HS-27A (cell line): ENCODE measurements around the gene DCTD.

ENCODE experiments used
- DNase-seq: peaks from one replicate; pipeline ENCODE4 v3.0.0-alpha.2; 2012; ENCODE audit warnings: low read depth, missing footprints

The DCTD gene

DNA sequence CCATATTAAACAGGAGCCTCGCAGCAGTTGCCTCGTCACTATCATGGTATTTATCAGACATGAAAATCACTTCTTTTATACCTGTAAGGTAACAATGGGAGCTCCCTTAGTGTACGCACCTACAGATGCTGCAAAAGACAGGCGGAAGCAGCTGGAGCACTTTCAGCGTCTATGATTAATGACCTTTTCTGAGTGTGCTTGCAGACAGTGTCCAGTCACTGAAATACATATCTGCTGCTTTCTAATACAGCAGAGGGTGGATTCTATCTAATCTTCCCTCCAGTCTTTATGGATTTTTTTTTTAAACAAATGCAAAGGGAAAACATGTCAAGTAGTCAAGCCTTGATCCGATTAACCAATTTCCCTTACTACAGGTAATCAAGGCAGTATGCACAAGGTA is 24.1 kb downstream of the DCTD start:
- DNase-seq, result no peak

DNA sequence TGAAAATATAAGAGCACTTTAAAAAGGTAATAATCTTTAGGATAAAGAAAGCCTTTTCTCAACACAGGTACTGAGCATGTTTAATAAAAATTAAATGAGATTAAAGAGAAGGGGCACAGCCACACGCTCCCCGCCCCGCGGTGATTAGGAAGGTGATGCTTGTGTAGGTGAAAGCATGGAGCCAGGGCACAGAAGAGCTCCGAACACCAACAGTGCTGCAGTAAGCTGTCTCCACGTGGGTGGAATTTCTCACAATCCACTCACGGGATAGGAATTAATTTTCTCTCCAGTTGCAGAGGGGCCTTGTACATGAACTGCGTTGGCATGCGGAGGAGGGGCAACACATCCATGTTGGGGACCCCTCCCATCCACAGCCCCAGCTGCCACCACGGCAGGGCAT is 27.0 kb downstream of the DCTD start:
- DNase-seq, result no peak

DNA sequence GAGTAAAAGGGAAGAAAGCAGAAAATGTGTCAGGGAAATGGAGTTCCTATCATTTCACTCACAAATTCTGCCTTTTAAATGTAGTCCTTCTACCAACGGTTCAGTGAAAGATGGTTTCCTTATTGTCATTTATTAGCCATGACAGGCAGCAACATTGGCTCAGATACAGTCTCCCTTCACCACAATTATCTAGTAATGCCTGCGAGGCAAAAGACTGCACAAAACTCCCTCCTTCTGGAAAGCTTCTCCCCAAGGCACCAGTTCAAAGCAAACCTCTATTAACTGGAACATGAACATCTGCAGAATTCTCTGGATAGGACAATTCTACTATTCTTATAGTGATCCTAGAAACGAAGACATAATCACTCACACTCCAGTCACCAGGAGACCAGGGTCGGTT is 28.3 kb downstream of the DCTD start:
- DNase-seq, result no peak

DNA sequence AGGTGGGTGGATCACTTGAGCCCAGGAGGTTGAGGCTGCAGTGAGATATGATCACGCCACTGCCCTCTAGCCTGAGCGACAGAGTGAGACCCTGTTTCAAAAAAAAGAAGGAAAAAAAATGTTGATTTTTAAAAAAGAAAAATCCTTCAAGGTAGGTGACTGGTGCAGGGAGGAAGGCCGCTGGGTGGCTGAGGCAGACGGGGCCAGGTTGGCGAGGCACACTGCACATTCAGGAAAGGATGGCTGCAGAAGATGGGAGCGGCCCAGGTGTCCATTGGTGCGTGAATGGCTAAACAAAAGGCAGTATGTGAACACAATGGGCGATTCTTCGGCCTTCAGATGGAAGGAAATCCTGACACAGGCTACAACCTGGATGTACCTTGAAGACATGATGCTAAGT is 30.4 kb downstream of the DCTD start:
- no peak for DNase-seq

DNA sequence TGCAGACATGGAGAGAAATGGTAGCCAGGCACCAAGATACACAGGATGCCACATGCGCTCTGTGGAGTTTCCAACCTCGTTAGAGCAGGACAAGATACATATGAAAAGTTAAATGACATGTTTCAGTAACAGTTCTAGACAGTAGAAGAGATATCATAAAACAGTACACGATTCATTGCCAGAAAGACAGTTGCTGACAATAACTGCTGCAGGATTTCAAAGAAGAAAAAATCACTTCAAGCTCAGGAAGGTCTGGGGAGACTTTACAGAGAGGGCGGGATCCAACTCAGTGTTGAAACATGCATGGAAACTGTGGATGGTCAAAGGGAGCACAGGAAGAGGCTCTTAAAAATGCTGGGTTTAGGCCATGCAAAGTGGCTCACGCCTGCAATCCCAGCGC is 31.0 kb downstream of the DCTD start:
- DNase-seq, result no peak

DNA sequence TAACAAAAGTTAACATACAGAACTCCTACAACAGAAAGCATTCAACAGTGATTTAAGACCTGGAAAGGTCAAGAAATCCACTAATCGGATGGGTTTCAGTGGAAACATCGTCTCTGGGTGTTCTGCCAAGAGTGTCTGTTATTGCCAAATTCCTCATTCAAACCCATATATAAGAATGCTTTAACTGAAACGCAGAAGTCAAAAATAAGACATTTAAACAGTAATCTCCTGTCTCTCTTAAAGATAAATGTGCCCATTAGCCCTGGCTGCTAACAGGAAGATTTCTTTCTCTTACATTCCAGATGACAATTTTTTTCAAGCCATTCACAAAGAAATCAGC is 31.5 kb downstream of the DCTD start:
- DNase-seq, result no peak

DNA sequence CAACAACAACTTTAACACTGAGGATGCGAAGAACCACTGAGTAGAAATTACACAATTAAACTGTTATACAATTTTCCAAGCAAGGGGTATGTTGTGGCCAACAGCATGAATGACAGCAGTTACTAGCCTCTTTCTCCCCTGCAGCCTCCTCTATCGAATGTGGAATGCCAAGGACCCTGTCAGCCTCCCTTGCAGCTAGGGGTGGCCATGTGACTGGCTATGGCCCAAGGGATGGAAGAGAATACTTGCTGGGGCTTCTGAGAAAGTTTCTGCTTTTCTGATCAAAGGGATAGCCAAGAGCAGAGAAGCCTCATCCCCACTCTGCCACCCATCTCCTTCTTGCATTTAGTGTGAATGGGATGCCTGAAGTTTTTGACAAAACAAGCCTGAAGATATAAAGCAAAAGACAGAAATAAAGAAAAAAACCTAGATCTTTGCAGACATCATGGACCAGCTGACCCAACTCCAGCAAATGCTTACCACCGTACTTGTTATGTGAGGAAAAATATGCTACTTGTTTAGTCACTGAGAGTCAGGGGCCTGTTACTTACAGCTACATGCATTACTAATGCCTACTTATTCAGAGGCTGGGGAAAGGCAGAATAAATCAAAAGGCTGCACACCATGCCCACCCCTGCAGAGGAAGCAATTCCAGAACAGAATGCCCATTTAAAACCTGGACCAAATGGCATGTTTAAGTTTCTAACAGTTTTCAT is 32.0 kb downstream of the DCTD start:
- DNase-seq, result no peak

DNA sequence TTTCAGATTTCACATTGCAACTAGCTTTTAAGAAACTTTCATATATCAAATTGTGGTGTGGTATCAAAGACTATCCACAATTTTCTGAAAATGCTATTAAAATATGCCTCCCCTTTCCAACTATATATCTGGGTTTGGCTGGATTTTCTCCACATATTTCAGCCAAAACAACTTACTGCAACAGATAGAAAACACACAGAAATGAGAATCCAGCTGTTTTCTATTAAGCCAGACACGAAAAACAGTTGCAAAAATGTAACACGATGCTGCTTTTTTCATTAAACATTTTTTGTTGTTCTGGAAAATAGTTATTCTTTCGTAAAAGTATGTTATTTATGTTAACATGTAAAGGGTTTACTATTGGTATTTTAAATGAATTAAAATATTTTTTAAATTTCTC is 33.1 kb downstream of the DCTD start:
- DNase-seq, result no peak

DNA sequence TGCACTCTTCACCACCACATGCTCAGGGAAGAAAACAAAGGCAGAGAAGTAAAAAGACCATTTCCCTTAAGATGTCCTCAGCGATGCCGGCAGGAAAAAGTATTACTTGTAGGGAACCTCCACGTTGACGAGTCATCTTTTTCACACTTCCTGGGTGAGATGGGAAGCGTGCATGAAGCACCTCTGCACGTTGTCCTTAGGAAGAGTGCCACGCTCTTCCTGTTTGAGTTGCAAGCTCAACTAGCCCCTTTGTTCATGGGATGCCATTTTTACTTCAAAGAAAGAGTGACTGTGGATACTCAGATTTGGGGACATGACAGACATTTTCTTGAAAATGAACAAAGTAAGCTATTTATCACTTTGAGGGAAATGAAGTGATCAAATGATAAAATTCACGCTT is 33.8 kb downstream of the DCTD start:
- DNase-seq, result no peak

DNA sequence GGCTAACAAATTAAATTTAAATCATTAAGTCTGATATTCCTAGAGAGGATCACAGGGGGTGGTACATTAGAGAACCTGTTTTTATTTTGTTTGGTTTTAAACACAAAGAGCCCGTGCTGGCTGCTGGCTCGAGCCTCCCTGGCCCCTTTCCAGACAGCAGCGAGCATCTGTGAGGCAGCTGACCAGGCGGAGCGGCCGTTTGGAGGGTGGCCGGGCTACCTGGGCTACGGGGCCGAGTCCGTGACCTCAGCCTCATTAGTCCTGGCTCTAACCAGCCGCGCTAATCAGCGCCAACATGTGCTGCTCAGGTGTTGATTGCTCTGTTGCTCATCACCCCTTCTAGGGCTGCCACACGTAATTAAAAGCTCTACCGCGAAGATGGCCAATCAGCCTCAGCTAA is 35.3 kb downstream of the DCTD start:
- DNase-seq, result no peak

DNA sequence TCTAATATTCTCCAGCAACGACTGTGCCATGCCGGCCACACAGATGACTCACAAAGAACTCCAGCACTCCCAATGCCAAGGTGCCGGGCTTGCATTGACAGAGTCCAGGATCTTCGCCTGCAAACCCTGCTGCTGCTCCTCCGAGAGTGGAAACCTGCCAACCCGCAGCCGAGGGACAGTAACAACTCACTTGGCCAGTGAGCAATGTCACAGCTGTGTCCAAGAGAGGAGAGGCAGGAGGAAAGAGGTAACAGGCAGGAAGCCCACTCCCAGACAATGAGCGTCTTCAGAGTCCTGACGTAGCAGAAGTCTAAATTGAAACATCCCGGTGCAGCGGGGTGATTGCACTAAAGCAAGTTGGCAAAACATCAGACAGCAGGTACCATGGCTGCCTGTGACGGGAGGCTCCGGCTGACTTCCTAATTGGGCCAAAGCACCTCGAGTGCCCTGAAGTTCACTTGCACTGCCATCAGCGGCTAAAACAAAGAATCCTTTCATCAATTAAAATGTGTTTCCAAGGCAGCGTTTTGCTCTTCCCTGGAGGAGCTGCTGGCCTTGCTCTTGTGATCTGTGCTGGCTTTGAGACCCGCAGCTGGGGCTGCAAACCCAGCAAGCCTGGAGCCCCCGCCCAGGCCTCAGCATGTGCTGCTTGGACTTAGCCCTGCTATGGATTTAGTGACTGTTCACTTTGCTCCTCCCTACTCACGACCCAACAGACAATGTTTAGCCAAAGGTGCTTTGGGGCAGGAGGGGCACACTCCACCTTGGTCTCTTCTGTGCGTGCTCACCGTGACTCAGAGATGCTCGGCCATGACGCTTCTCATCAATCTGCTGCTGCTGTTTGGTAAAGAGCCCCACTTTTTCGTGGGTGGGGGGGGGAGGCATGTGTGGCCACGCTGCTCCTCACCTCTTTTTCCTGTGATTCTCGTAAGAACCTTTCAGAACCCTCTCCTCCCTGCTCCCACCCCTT is 36.5 kb downstream of the DCTD start:
- DNase-seq, result no peak

DNA sequence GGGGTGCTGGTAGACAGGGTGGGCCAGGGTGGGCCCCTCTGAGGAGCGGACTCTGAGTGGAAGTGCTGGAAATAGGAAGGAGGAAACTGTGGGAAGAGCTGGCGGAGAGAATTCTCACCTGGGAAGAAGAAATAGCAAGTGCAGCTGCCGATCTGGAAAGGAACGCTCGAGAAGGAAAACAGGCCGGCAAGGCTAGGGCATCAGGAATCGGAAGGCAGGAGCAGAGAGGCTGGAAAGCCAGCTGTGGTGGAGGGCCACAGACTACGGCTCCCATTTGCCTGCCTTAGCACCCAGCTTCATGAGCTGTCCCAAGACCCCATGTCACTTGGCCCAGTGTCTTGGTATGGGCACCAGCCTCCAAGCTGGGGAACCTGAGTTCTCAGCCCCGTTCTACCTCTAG is 37.3 kb downstream of the DCTD start:
- no peak for DNase-seq

DNA sequence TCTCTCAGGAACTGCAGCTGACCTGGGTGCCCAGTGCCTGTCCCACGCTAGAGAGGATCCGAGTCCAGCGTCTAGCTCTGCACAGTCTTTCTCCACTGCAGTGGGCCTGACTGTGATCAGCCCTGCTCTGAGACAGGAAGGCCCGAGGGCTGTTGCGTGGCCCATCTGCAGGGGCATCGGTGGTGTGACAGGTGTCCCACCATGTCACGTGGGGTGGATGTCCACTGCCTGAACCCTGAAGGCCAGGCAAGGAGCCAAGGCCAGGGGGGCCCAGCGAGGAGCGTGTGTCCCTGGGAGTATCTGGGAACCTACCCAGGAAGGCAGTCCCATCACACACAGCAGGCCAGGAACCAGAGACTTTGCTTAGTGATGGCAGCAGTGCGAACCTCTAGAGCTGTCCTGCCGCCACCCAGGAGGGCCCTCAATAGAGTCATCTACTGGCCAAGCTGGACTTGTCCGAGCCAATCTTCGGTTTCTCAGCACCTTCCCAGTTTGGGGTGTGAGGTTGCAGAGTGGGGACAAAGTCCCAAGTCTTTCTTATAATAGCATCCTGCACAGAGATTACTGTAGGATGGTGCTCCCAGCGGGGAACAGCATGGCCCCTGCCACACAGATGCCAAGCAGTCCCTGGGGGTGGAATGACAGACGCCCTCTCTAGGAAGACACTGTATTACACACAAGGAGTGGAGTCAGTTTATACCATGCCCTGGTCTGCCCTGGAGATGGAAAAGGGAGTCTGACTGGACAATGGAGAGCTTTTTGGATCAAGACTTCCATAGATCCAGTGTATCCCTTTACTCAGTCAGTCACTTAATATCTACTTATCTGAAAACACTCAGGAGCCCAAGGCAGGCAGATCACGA is 38.3 kb downstream of the DCTD start:
- DNase-seq, result no peak

DNA sequence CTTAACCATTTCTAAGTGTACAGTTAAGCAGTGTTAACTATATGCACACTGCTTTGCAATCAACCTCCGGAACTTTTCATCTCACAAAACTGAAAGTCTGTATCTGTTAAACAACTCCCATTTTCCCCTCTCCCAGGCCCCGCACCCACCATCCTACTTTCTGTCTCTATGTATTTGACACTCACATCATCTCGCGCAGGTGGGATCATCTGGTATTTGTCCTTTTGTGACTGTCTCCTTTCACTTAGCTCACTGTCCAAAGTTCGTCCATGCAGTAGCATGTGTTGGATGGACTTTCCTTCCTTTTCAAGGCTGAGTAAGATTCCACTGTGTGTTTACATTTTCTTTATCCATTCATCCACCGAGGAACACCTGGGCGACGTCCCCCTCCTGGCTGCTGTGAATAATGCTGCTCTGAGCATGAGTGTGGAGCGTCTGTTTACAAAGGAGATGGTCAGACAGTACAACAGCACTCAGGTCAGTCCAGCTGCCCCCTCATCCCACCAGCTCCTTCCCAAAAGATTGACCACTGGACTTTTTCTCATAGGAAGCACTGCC is 39.8 kb downstream of the DCTD start:
- no peak for DNase-seq

DNA sequence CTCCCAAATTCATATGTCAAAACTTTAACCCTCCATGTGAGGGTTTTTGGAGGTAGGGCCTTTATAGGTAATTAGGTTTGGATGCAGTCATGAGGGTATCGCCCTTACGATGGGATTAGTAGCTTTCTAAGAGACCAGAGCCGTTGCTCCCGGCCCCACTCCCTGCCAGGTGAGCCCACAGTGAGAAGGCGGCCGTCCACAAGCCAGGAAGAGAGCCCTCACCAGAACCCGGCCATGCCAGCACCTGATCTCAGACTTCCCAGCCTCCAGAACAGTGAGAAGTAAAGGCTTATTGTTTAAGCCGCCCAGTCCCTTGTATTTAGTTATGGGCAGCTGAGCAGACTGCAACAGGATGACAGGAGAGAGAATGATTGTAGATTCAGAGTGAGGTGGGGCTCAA is 40.8 kb downstream of the DCTD start:
- DNase-seq, result no peak

DNA sequence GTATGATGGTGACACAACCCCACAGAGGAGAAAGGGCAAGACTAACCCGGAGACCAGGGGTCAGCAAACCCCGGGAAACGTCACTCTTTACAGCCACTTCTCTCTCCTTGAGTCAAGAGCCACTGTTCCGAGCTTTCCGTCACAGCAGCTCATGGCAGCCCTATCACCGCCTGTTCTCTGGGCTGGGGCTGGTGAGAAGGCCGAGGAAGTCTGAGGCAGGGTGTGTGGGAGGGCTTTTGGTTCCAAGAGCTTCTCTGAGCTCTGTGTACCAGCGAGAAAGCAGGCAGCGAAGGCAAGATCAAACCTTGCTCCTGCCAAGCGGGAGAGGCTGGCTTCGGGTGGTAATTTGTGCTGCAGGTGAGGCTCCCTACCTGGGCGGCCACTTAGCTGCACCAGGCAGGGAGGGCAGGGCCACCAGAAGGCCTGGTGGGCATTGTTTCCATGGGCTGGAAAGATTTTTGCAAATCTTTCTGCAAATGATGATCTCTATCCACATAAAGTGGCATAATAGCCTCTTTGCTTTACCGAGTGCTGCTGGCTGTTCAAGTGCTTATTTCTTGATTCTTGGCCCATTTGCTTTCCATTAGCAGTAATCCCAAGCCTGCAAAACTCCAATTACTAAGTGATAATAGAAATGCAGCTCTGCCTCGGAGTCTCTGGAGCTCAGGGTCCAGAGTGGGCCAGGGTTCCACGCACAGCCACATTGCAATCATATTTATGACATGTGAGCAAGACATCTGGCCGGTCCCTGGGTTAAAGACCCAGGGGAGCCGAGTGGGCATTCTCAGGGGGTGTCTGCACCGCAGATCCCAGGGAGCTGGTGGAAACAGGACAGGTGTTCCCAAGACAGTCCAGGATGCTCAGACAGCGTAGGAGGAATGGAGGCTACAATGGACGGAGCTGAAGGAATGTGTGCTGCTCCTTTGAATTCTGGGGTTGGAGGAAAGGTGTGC is 41.5 kb downstream of the DCTD start:
- no peak for DNase-seq

DNA sequence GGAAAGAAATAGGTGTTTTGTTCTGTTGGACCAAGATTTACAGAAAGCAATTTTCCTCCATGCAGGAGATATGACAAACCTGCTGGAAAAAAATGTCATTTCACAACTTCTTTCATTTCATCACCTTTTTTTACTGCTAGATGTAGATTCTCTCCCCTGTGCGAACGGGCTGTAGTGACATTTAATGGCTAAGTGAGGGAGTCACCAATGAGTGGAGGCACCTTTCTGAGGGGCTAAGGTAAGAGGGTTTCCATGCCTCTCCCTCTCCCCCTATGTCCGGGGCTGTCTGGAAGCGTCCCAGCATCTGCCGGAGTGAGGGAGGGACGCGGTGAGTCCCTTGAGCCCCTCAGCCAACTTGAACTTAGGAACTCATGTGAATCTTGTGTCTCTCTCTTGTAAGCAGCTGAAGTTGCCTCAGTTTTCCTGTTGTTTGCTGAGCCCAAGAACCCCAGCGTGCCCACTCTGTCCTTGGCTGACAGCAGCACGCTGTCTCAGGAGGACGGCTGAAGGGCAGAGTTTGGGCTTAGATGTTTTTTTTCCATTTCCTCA is 42.3 kb downstream of the DCTD start:
- DNase-seq, result no peak

DNA sequence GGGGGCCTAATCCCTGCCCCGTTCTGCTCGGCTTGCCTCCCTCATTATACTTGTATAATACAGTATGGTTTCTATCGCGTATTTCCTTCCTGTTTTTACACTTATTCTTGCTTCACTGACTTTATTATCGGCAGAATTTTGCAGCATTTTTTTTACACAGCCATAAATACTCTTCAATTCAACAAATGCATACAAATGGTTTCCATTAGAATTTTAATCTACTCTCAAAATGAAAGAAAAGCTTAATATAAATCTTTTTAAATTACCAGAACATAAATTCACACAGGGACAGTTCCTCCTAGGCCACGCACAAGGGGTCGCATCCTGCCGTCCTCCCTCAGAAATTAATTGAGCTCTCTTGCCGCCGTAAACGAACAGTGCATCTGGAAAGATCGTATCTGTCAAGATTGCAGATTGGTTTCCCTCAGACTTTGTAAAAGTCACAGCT is 42.9 kb downstream of the DCTD start:
- DNase-seq, result no peak

DNA sequence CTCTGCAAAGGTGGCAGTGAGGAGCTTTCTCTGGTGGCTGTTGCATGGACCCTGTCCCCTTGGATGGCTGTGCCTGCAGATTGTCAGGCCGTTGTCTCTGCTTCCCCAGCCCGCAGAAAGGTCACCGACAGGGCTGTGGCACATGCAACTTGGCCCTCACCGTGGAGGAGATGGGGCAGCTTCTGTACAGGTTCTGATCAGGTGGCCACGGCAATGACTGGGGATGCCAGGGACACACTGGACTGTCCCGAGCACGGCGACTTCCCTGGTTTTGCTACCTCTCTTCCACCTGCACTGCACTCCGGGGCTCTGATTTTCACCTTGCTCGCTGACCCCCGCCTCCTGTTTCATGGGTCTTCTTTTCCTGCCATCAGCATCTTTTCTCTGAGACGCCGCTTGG is 43.5 kb downstream of the DCTD start:
- DNase-seq, result no peak

DNA sequence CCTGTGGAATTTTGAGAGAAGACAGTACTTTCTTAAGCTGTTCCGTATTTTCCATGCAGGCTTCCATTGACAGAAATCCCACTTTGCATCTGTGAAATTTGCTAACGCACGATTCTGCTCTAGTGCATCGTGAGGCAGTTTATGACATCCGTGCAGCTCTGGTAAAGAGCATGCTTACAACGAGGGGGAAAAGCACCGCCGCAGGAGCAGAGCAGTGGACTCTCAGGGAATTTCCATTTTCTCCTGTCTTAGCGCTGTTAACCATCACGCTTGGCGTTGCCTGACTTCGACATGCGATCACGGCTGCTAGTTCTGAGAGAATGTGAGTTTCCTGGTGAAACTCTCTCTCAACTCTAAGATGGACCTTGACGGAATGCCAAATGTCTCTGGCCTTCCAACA is 43.9 kb downstream of the DCTD start:
- DNase-seq, result no peak

DNA sequence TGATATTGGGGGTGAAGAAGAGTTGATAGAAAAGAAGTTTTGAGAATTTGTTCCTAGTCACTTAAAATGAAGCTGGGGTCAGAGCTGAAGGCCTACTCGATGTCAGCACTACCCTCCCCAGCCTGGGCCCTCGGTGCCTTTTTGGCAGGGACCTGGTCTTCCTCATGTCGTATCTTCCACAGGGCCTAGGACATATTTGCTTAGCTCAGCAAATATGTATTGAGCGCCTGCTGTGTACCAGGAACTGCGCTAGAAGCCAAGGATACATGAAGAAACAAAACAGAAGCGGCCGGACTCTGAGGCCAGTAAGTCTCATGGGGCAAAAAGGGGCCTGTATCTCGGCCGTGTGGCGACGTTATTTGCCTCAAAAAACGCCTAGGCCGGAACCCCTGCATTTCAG is 44.3 kb downstream of the DCTD start:
- no peak for DNase-seq
